ENCODE measurements around the gene ADAMTS5.

Gene ADAMTS5

DNA sequence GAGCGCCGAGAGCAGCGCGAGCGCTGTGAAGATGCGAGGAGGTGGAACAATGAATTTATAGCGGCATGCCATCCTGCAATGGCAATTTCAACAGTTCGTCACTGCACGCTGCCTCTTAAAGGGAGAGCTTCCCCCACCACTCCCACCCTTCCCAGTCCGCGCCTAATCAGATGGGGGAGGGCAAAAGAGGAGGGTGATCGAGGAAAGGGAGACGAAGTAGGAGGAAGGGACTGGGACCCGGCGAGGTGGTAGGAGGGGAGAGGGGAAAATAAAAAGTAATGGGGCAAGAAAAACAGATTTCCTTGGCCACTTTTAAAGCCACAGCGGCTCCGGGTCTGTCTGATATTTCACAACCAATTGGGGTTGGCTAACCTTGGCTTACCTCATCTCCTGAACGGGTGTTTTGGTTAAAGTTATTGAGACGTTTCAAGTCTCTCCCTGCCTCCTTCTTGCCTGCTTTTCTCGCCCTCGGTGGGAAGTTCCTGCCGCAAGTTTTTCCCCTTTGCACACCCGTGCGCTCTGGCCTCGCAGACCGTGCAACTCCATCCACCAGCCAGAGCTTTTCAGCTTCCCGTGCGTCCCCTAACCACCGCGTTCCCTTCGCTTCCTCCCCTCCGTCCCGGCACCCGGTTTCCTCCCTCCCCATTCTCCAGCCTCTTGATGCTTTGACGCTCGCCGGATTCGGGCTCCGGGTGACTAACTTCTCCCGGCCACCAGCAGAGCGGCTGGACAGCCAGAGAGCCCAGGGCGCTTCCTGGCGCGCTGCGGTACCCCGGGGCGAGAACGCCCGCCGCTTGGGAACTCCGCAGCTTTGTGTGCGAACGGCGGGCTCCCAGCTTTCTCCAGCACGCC lies at the start of gene ADAMTS5:
Gene ADAMTS5 (minus strand): TSS at position 27 of the 852 bp plus-strand sequence. CDS start 697 bp downstream, outside the sequence.
- no peak for DNase-seq

DNA sequence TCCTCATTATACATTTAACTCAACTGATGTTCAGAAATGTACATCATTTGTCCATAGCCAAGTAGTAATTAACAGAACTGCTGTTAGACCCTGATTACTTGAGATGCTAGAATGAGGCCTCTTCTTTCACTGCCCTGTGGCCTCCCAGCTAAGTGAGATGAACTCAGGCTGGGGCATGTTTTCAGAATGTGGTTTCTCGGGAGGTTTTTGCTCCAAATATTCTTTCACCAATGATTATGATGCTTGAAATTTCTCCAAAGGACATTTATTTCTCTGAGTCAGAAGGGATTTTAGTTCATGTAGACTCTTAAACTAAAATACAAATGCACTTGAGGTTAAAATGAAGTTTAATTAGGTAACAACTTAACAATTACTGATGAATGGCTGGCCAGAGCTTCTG lies 34.6 kb upstream of the ADAMTS5 start:
- DNase-seq: no peak

DNA sequence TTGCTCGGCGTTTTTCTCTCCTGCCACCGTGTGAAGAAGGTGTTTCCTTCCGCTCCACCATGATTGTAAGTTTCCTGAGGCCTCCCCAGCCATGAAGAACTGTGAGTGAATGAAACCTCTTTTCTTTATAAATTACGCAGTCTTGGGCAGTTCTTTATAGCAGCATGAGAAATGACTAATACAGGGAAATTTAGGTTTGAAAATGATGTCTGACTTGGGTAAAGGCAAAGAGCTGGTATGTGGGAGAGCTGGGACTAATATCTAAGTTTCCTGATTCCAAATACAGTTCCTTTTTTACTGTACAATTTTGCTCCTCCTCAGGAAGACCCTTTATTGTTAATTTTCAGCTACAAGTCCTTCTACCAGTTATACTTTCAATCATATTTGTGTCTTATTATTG lies 16.7 kb upstream of the ADAMTS5 start:
- no peak for DNase-seq

DNA sequence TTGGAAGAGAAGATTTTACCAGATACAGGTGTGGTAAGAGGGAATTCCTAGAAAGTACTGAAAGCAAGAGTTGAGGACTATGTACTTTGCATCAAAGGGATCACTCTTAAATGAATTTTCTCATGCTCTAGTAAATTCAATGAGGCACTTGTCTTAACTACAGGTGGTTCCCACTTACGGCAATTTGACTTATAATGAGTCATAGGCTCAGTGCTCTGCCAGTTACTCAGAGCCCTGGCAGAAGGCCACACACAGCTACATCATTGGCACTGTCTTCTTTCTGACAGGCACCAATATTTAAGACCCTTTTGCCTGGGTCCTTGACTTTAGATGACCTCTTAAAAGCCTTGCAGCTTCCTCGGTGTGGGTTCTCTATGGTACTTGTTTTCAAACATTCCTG lies 15.9 kb upstream of the ADAMTS5 start:
- DNase-seq: no peak

DNA sequence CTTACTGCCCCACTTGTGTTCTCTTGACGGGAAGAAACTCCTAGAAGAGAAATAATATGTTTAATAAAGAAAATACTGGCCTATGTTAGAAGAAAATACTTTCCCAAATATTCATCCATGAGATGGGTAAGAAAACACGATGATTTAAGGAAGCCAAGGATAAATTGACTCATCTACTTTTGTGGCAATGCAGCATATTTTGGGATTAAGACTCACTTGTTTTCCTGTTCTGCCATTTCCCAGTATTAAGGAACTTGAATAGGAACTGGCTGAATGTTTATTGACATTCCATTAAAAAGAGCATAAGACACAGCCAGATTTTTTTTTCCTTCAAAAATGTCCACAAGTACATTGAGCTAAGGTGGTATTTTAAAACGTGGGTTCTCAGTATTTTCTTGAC lies 10.9 kb upstream of the ADAMTS5 start:
- DNase-seq: no peak

DNA sequence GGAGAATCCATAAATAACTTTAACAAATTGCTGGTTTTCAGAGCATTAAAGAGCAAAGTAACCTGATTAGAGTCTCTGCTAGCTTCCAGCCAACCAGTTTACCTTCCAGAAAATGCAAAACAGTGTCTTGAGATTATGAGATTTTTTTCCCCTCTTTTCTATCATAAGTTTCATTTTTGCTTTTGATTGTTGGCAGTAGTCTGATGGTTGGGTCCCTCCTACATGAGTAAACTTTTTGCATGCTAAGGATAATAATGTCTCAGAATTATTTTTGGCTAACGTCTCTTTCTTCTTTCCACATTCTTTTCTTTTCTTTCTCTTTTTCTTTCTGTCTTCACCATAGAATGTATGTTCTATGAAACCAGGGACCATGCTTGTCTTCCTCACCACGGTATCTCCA lies 6.3 kb upstream of the ADAMTS5 start:
- no peak for DNase-seq

DNA sequence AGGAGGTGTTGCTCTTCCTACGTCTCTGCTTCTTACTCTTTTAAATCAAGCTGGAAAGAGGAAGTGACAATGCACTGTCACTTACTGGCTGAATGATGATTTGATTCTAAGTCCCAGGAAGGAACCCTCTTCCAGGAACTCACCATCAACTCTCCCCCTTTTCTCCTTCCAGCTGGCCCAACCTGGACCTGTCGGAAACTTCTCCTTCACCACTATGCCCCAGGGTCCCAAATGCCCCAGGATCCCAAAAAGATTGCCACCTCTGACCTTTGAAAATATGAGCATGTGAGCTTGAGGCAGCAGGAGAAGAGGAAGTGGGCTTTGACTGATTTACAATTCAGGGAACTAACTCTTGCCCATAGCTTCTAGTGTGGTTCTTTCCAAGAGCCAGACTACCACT lies 5.3 kb upstream of the ADAMTS5 start:
- no peak for DNase-seq

DNA sequence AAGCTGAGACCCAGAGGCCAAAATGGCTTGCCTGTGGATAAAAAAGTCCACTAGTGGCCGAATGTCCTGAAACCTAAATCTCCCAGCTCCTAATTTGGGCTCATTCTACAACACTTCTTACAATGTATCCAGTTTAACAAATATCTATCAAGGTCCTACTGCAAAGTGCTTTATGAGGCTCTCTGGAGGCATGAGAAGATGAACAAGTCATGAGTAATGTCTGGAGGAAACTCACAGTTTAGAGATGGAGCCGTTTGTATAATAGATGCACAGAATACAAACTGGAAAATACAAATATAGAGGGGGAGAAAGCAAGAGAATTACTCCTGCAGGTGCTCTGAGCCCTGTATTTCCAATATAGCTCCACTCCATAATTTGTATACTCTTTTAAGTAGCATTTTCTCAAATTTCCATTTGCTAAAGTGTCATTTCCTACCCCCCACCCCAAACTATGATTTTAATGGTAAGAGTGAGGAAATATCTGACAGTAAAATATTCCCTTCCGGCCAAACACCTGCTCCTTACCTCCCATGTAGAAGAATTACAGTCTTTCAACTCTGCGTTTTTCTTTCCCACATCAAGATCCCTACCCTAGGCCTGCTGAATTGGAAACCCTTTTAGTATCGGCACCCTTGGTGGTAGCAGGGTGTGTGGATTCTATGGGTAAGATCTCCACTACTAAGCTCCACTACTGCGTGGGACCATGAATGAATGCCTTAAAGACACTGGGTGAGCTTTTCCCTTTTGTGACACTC lies 3.3 kb upstream of the ADAMTS5 start:
- DNase-seq: no peak

DNA sequence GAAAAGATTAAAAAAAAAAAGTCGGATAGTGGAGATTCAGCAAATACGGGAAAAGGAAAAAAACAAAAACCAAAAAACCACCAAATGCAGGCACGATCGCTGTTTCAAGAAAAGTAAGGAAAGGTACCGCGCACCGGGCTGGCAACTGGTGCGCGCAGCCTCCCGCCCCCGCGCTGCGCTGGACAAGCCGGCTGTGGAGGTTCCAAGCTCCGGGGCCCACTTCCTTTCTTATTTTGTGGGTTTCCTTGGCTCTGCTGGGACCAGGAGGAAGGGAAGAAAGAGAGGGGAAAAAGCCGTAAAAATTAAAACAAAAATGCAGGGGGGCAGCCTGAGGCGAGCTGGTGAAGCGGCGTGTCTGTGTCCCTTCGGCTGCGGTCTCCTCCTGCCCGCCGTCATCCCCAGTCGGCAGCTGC lies 233 bp downstream of the ADAMTS5 start:
- no peak for DNase-seq

DNA sequence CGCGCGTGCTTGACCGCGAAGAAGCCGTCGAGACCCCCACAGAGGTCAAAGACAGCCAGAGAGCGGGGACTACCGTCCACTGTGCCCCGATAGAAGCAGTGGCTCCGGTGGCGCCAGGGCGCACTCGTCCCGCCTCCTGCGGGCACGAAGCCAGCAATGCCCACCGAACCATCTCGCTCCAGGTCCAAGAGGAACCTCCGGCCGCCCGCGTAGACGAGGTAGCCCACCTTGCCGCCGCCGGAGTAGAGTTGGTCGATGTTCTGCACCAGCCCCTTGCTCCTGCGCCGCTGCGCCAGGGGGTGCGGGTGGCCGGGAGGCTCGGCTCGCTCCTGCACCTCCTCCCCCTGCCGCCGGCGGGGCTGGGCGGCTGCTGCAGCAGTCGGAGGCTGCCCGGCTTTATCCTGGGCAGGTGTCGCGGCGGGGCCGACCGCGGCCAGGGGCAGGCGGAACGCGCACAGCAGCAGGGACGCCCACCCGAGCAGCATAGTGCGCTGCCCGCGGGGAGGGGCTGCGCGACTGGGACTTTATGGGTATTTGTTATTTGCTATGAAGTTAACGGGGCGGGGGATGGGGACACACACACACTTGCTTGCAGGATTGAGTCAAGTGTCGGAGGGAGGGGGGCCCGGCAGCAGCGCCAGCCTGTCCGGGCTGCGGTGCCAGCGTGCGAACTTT lies 844 bp downstream of the ADAMTS5 start:
- DNase-seq: no peak

DNA sequence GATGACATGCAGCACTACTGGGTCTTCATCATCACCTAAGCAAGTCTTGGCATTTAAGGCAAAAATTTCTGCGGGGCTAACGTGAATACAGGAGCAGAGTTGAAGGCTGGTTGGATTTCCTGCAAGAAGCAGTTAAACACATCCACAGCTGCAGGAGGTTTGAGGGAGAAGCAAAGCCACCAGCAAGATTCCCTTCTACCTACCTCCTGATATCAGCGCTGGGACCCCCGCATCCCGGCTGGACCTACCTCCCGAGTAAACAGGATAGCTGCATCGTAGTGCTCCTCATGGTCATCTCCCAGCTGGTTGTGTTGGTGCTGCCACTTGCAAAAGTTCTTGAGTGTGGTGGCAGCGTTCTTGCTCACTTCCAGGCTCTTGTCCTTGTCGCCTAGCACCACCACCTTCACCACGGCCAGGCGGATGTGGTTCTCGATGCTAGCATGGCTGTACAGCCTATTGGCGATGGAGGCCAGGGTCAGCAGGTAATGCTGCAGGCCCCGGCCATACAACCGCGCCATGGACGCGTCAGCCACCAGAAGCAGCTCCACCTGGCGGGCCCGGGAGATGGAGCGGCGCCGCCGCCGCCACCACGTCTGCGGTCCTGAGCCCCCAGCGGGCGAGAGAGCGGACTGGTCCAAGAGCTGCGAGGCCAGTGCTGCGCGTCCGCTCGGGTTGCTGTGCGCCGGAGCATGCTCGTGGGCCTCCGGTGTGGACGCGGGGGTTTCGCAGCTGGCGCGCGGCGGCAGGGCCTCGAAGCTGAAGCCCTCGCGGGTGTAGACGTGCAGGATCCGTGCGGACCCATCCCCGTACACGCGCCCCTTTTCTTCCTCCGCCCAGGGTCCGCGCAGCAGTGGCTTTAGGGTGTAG lies 1.6 kb downstream of the ADAMTS5 start:
- DNase-seq: no peak

DNA sequence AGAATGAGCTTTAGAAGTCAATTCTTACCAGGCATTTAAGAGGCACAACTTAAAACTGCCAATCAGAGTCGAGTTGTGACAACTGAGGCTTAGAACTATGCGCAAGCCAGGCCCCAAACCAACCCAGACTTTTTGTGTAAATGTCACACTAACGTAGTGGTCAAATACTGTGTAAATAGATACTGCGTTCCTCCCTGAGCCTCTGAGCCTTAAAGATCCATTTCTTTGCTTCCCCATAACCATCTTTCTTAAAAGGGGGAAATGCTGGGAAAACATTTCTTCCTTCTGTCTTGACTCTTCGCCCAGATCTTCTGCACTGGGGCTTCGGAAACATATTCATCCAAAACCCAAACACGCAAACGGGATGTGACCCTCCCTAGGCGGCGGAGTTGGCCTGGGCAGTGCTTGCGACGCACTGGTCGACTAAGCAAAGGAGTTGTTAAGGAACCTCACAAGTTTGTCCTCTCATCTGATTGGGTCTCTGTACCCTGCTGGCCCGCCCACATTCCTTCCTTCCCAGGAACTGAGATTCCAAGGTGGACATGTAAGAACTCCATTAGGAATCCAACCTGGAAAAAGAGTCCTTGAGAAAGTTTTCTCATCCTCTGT lies 2.6 kb downstream of the ADAMTS5 start:
- DNase-seq: no peak

DNA sequence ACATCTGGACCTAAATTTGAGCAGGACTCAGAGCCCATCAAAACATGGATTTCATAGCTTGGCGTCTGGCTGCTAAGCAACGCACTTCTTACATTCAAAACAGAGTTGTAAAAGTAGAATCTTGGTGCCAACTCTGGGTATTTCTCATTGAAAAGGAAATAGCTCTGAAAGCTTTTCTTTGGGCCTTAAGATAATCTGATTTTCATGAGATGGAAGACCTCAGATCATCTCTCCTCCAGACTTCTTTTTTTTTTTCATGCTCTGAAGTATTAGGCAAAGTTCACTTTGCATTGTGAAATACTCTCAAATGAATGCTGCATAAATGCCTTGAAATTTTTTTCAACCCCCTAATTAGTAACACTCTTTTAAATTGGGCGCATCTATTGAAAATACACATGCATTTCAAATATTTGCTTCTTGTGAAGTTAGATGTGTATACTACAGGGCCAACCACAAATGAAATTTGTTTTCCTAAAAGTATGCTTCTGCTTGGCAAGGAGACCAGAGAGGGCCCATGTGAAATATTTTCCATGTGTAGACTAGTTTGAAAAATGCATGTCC lies 4.2 kb downstream of the ADAMTS5 start:
- no peak for DNase-seq

DNA sequence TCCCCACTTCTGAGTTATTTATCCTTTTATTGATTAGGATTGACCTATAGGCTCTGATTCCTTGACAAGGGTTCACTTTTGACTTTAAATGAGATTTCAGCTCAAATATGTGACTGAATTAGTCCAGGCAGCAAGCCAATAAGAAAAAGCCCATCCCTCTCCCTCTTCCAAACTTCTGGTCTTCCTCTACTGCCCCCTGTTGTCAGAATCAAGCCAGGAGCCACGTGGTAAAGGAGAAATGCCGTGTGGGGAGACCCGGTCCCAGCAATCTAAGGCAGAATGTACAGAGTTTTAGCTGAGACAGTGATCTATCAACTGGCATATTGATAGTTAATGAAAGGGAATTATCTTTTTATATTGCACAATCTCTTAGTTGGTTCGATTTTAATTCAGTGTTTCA lies 5.2 kb downstream of the ADAMTS5 start:
- no peak for DNase-seq

DNA sequence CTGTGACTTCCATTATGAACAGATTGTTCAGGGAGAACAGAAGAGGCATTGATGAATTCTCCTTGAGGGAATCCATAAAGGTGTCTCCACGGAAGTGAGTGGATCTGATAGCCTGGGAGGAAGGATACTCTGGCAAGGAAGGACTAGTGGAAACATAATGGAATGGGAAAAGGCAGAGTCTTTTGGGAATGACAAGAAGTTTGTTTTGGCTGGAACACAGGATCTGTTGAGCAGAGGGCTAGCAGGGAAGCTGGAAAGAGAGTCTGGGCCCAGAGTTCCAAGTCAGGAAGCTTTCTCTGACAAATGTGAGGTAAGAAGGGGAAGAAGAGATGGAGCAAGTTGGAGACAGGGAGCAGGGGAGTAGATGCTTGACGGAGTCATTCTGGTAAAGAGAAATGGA lies 8.1 kb downstream of the ADAMTS5 start:
- no peak for DNase-seq

DNA sequence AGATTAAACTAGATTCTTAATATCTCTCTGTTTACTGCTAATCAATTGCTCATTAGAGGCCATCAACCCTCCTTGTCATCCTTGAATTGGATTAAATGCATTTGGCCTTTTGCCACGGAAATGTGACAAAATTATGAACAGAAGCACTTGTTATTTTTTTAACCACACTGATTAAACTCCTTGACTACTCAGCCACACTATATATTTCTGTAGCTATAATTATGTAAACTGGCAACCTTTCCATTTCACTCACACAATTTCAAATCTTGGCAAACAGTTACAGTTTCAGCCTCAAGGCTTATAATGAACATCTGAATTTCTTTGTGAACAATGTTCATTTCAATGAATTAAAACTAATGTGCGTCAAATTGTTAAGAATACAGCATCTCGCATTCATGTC lies 10.1 kb downstream of the ADAMTS5 start:
- DNase-seq: no peak

DNA sequence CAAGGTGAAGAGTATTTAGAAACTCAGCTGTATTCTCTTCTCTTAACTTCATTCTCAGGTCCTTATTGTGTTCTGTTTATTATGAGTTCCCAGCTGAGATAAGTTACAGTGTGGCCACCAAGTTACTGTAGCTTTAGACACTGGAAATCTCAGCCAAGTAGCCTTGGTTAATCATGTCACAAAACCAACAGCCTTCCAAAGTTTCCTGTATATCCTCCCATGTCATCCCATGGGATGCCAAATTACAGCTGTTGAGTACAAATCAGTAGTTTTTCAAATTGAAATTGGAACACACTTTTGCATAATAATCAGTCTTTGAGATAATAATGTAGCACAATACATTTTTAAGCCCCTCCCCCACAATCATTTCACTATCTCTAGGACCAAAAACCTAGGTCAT lies 10.7 kb downstream of the ADAMTS5 start:
- DNase-seq: no peak

DNA sequence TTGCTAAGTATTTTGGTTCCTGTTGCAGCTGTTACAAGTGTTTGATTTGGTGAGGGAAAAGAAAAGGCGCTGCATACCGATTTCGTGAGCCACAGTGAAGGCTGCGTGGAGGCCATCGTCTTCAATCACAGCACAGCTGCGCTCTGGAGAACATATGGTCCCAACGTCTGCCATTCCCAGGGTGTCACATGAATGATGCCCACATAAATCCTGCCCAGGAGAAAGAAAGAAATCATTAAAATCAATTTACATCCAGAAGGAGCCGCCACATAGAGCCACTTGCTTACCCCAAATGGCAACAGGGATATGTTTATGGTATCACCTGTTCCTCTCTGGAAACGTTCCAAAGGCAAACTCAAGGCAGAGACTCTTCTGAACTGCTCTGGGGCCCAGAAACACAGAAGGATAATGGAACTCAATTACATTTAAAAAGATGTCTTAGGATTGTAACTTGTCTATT lies 12.2 kb downstream of the ADAMTS5 start:
- DNase-seq: no peak

DNA sequence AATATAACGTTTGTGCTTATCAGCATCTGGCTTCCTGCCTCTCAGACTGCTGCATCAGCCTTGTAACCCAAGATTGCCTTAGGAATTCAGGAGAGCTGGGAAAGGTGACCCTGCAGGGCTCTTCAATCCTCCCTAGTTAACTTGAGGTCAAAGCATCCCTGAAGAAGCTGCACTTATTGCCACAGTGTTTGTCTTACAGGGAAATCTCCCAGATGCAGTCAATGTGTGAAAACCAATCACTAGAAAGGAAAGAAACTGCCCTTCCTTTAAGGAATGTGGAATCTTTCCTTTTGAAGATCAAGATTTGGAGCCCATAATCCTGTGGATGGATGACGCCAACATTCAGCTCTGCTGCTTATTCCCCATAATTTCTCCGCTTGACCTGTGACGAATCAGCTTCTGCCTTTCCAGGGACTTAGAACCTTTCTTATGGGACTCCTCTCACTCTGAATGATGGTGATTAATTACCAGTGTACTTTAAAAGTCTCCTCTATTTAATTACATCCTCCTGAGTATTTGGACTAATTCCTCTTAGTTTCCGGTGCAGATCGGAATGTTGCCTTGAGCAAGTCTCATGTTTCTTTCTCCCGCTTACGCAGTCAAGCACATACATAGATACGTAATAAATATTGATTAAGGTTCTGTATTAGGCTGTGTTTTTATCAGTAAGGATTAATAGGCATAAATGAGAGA lies 14.4 kb downstream of the ADAMTS5 start:
- DNase-seq: no peak

DNA sequence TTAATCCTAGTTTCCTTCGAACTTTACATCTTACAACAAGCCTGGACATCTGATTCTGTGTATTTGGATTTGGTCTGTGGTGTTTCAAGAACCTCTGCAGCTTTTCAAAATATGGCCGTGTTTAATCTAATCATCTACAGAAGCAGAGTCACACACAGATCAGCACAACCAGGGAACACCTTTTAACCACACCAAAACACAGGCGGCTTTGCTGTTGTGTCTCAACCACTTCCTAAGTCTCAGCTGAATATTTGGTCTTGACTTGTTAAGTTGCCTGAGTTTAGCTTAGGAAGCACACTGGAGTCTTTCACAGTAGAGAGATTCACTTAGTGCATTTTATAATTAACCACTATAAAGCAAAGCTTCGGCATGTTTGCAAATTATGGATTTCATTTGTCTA lies 17.1 kb downstream of the ADAMTS5 start:
- no peak for DNase-seq

DNA sequence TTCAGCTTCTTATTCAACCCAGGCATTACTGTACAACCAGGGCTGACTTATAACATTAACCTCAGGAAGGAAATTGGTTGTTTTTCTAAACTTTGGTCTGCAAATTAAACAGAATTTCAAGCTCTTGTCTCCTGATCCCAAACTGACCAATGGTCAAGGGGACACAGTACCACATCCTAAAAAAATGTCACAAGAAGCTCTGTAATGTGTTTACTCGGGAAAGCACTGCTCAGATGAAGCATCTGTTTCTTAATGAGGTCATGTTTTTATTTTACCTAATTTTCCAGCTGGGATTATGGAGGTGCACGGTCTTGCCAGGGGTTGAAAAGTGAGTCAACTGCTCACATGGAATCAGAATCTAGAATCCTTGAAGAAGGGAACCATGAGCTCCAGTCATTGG lies 18.7 kb downstream of the ADAMTS5 start:
- DNase-seq: no peak

All from DMS 273 treated with DMSO at 0.1 percent for 48 hours (cell line).